ENCODE results near the gene SLC9C2.
"Not testable (repeated sequence)": the region's sequence is repeated elsewhere in the genome, so short reads cannot be mapped to it uniquely, and the experiment has no call there.

Gene SLC9C2

GRCh38 chr1:173603056-173603591 is at the start of gene SLC9C2:
SLC9C2 (minus strand) TSS chr1:173603072; CDS start chr1:173601776, 1,296 bp downstream.
- DNase-seq: no peak

- DNase-seq: no peak
Observed at GRCh38 chr1:173648880-173649605, 46.2 kb upstream of the SLC9C2 start.

DNA sequence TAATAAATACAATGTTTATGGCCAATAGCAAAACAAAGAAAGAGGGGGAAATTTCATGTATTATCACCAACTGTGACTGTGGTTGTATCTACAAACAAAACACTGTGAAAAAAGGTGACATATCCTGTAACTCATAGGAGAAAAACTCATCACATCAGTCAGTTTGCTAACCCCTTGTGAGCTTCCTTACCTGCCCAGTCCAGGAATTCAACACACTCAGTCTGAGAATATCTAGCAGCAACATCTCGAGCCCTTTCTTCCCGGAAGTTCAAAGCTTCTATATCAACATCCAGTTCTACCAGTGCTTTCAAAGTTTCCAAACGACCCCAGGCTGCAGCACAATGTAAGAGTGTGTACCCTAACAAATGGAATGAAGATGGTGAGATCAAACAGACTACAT is 43.8 kb upstream of the SLC9C2 start:
- DNase-seq: no peak

- not testable (repeated sequence) for DNase-seq
Observed at GRCh38 chr1:173642450-173643139, 39.7 kb upstream of the SLC9C2 start.

DNA sequence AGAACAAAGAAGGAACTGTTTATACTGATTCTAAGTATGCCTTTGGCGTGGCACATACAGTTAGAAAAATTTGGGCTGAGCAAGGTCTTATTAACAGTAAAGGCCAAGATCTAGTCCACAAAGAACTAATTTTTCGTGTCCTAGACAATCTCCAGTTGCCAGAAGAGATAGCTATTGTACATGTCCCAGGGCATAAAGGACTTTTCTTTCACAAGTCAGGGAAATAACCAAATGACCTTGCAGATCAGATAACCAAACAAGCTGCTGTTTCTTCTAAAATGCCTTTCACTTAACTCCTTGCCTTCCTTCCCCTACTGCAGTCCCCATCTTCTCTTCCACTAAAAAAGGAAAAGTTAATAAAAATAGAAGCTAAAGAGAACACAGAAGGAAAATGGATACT is 36.2 kb upstream of the SLC9C2 start:
- DNase-seq: no peak

- no peak for DNase-seq
Observed at GRCh38 chr1:173638043-173639021, 35.5 kb upstream of the SLC9C2 start.

DNA sequence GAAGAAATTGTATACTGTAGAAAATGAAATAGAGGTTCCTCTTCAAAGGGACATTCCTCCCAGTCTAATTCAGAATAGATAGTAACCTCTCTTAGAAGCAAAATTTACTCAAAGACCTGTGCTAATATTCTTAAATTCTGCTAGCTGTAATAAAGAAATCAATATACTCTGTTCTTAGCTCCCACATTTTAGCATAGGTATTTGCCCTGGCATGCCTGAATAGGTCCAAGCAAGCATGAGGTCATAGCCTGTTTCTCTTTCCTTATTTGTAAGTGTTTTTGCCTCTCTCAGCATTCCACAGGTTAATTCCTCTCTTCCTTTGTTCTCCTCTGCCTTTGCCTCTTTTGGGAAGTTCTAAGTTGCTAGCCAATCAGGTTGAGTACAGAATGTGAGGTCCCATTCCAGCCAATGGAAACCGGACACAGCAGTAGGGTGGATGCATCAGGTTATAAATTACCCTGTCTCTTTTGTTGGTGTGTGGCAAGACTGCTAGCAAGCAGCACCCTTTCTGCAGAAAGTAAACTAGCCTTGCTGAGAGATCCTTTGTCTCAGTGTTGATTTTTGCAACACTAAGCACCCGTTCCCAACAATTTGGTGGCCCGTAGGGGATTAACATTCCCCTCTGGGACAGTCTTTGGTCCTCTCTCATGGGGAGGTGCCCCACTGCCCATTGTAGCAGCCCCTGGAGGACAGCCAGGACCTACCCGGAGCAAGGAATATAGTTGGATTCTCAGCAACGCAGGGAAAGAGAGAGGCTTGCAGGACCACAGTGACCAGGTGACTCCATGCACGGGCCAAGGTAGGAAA is 34.6 kb upstream of the SLC9C2 start:
- not testable (repeated sequence) for DNase-seq

DNA sequence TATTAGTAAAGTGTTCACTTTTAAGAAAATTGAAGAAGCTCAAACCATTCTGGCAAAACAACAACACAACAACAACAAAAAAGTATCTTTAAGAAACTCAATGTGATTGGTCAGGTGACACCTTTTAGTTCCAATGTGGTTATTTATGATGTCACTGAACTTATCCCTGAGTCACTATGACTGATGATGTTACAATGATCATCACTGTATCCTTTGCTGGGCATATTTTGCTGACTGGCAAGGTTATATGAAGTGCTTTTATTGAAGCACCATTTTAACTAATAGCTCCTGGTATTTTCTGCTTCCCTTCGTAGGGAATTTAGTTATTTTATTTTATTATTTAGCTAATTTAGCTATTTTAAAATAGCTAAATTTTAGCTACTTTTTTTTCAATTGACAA is 32.2 kb upstream of the SLC9C2 start, which contains the start of gene TEX50:
Gene TEX50, plus strand, starts transcription at position 223 of the 400 bp plus-strand sequence. CDS start 184 bp downstream, outside the sequence.
- no peak for DNase-seq

DNA sequence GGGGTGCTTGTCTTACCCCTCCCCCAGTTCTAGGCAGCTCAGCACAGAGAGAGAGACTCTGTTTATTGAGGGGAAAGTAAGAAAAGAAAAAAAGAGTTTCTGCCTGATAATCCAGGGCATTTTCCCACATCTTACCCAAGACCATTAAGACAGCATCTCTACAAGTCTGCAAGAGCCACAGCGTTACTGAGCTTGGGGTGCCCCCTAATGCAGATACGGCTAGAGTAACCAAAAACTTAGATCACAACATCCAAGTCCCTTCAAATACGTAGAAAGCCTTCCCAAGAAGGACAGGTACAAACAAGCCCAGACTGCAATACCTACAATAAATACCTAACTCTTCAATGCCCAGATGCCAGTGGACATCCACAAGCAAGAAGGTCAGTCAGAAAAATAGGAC is 26.0 kb upstream of the SLC9C2 start:
- no peak for DNase-seq

DNA sequence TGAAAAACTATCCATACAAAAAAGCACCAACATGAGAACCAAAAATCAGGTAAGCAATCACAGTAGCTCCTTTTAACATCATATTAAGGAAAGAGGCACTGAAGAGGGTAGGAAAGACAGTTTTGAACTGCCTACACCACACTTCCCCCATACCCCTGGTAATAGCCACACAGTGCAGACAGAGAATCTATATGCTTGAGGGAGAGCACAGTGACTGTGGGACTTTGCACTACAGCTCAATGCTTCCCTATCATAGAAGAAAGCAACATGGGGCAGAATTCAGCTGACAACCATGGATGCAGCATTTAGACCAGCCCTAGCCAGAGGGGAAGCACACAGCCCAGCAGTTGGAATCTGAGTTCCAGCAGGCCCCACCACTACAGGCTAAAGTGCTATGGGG is 24.4 kb upstream of the SLC9C2 start:
- no peak for DNase-seq

- no peak for DNase-seq
Observed at GRCh38 chr1:173616859-173617258, 14.0 kb upstream of the SLC9C2 start.

GRCh38 chr1:173613086-173613485 is 10.2 kb upstream of the SLC9C2 start:
- DNase-seq: not testable (repeated sequence)

DNA sequence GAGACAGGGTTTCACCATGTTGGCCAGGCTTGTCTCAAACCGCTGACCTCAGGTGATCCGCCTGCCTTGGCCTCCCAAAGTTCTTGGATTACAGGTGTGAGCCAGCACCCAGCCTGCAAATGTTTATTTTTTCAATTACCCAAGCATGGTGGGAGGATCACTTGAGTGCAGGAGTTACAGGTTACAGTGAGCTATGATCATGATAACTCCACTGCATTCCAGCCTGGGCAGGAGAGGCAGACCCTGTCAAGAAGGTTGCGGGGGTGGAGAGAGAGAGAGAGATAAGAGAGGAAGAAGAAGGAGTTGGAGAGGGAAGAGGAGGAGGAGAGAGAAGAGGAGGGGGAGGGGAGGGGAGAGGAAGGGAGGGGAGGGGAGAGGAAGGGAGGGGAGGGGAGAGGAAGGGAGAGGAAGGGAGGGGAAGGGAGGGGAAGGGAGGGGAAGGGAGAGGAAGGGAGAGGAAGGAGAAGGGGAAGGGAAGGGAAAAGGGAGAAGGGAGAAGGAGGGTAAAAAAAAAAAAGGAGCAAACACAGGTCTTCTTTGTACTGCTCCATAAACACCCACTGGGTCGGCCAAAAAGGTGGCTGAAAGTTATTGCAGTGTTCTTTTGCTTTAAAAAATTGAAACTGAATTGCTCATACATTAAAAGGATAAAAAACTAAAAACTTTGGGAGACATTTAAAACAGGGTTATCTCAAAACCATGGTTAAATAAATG is 5.8 kb upstream of the SLC9C2 start:
- DNase-seq: no peak

- no peak for DNase-seq
Observed at GRCh38 chr1:173601588-173601987, 1.3 kb downstream of the SLC9C2 start.

GRCh38 chr1:173596097-173596825 is 6.6 kb downstream of the SLC9C2 start:
- DNase-seq: no peak

DNA sequence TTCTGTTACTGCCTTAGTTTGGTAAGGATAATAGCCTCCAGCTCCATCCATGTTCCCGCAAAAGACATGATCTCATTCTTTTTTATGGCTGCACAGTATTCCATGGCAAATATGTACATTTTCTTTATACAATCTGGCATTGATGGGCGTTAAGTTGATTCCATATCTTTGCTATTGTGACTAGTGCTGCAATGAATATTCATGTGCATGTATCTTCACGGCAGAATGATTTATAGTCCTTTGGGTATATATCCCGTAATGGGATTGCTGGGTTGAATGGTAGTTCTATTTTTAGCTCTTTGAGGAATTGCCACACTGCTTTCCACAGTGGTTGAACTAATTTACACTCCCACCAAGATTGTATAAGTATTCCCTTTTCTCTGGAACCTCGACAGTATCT is 11.7 kb downstream of the SLC9C2 start:
- not testable (repeated sequence) for DNase-seq

- no peak for DNase-seq
Observed at GRCh38 chr1:173590557-173590956, 12.3 kb downstream of the SLC9C2 start.

DNA sequence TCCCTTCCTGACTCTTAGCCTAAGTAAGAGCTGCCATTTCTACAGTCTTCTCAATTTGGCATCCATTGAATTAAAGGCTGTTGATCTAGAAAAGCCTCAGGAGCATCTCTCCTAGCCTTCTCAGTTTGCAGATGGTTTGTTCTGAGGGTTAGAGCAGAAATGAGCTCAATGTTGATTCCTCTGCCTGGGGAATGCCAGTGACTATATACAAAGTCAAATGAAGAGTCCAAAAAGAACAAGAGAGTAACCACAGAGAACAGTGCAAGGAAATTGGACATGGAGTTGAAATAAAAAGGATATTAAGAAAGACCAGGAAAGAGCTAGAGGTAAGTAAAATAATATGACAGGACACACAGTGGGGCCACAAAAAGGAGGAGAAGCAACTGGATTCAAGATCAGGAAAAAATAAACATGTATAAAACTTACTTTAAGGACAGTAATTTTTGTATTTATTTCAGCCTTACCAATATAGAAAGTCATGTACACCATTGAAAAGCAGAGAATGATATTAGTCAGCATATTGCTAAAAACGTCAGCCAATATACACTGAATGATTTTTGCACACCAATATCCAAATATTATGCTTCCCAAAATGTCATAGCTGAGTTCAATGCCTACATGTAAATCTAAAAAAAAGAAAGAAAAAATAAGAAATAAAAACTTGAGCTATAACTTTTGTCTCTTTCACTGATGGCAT is 21.3 kb downstream of the SLC9C2 start:
- DNase-seq: no peak

GRCh38 chr1:173580658-173581057 is 22.2 kb downstream of the SLC9C2 start:
- DNase-seq: no peak

DNA sequence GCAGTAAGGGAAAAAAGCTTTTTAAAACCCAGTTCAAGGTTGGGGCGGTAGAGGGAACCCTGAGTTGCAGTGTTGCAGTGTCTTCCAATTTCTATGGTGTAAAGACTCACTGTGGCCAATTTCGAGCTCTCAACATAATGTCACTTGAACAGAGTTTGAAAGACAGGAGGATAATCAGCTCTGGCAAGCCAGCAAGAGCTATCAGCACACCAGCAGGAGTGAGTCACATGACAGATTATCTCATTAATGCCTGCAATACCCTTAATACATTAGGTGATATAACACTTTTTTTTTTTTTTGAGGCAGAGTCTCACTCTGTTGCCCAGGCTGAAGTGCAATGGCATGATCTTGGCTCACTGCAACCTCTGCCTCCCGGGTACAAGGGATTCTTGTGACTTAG is 22.8 kb downstream of the SLC9C2 start:
- DNase-seq: no peak

Measured in retina (tissue), 1 donor.